Loucy (cell line): Measurements from ENCODE around the gene CASP8.

ENCODE experiments used
- H2AFZ ChIP-seq: fragments of 200-600 bp; sonication (generic); 2 replicates; pipeline ENCODE4 v1.6.0; 2016; ENCODE audit warnings: antibody characterized with exemption, mild to moderate bottlenecking, low read length, moderate library complexity
- H3F3A ChIP-seq: fragments of 200-600 bp; 2 replicates; pipeline ENCODE4 v1.6.0; 2016; ENCODE audit warnings: antibody characterized with exemption, low read depth, mild to moderate bottlenecking
- H3K27me3 ChIP-seq: fragments of 200-600 bp; sonication (generic); 2 replicates; pipeline ENCODE4 v1.6.1; 2014; ENCODE audit warnings: low read length, mild to moderate bottlenecking; ENCODE audit not compliant: insufficient read depth, poor library complexity, severe bottlenecking
- H3K36me3 ChIP-seq: fragments of 200-600 bp; sonication (generic); 2 replicates; pipeline ENCODE4 v1.6.1; 2016; ENCODE audit warnings: low read length; ENCODE audit not compliant: insufficient read depth
- H3K4me1 ChIP-seq: fragments of 200-600 bp; sonication (generic); 2 replicates; pipeline ENCODE4 v1.5.1; 2014; ENCODE audit warnings: low read length, mild to moderate bottlenecking; ENCODE audit not compliant: insufficient read depth, poor library complexity, severe bottlenecking
- H3K4me2 ChIP-seq: fragments of 200-600 bp; sonication (generic); 2 replicates; pipeline ENCODE4 v1.6.0; 2014; ENCODE audit warnings: antibody characterized with exemption, low read length, low read depth, mild to moderate bottlenecking; ENCODE audit not compliant: poor library complexity, severe bottlenecking
- H3K4me3 ChIP-seq: fragments of 200-600 bp; sonication (generic); 2 replicates; pipeline ENCODE4 v1.5.1; 2014; ENCODE audit warnings: low read length, mild to moderate bottlenecking, mixed read lengths; ENCODE audit not compliant: poor library complexity, severe bottlenecking
- H3K79me2 ChIP-seq: fragments of 200-600 bp; sonication (generic); 2 replicates; pipeline ENCODE4 v1.6.1; 2014; ENCODE audit warnings: low read length; ENCODE audit not compliant: insufficient read depth
- H3K9ac ChIP-seq: fragments of 200-600 bp; sonication (generic); 2 replicates; pipeline ENCODE4 v1.6.0; 2014; ENCODE audit warnings: mild to moderate bottlenecking, low read depth, low read length, moderate library complexity; ENCODE audit not compliant: poor library complexity, severe bottlenecking
- H3K9me2 ChIP-seq: fragments of 200-600 bp; sonication (generic); replicated peaks from 2 replicates; pipeline ENCODE4 v1.6.1; 2016; ENCODE audit warnings: low read depth, low read length, mixed read lengths
- H3K9me3 ChIP-seq: fragments of 200-600 bp; sonication (generic); 2 replicates; pipeline ENCODE4 v1.6.1; 2014; ENCODE audit warnings: mild to moderate bottlenecking, antibody characterized with exemption, low read length, low read depth; ENCODE audit not compliant: insufficient read depth
- H4K20me1 ChIP-seq: fragments of 200-600 bp; sonication (generic); 2 replicates; pipeline ENCODE4 v1.6.0; 2014; ENCODE audit warnings: antibody characterized with exemption, low read length, mild to moderate bottlenecking; ENCODE audit not compliant: insufficient read depth, poor library complexity, severe bottlenecking
- EZH2phosphoT487 ChIP-seq: fragments of 200-600 bp; IDR thresholded peaks from 2 replicates; pipeline ENCODE4 v1.6.1; 2018; ENCODE audit warnings: antibody characterized with exemption, mild to moderate bottlenecking, moderate library complexity, borderline replicate concordance
- TF ChIP-seq, protein P1 (sequence below): fragments of 200-600 bp; sonication (generic); conservative IDR thresholded peaks from 2 replicates; pipeline ENCODE4 v1.5.1; 2014; ENCODE audit warnings: mild to moderate bottlenecking, antibody characterized with exemption, low read length

The CASP8 gene

DNA sequence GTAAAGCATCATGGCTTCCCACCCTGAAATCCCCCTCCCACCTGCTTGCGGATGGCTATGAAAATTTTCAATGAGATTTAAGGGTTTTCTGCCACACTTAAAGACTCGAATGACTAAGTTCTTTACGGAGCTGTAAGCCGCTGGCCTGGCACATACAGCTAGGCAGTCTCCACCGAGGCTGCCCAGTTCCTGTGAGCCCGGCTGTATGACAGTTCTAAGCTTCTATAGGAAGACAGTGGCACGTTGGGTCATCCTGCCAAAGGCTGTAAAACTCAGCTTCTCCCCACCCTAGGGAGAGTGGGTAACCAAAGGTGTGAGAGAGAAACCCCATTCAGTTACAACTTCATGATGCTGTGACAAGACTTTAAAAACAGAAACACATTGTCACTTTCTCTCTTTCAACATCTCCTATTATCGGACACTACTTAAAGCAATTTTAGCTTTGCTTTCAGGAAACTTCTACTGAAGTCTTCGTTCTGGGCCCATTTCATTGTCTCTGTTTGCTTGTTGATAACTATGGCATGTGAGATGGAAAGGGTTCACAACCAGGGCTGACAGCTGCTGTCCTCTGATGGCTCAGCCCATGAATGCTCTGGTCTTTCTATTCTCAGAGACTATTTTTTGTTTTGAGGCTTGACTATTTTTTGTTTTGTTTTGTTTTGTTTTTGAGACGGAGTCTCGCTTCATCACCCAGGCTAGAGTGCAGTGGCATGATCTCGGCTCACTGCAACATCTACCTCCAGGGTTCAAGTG, 7.1 kb downstream of the CASP8 start:
- Histone ChIP-seq H4K20me1 (peaks cover 86% of the 10 kb centered on the region), H3K9me3 (no peaks in the 10 kb centered on the region), H3K4me2 (peak overlapping the region; percentile 76), H3K79me2 (peaks cover 100% of the 10 kb centered on the region), H3K27me3 (no peaks in the 10 kb centered on the region), H3F3A (no peaks in the 10 kb centered on the region), H3K4me3 (peak overlapping the region; percentile 50), H3K36me3 (peaks cover 63% of the 10 kb centered on the region; the same call in 1 of the 2 replicates), H2AFZ (no peak overlapping the region), H3K9ac (peak overlapping the region; percentile 15), H3K4me1 (peaks cover 70% of the 10 kb centered on the region), H3K9me2 (no peaks in the 10 kb centered on the region)
- TF ChIP-seq, protein P1, sequence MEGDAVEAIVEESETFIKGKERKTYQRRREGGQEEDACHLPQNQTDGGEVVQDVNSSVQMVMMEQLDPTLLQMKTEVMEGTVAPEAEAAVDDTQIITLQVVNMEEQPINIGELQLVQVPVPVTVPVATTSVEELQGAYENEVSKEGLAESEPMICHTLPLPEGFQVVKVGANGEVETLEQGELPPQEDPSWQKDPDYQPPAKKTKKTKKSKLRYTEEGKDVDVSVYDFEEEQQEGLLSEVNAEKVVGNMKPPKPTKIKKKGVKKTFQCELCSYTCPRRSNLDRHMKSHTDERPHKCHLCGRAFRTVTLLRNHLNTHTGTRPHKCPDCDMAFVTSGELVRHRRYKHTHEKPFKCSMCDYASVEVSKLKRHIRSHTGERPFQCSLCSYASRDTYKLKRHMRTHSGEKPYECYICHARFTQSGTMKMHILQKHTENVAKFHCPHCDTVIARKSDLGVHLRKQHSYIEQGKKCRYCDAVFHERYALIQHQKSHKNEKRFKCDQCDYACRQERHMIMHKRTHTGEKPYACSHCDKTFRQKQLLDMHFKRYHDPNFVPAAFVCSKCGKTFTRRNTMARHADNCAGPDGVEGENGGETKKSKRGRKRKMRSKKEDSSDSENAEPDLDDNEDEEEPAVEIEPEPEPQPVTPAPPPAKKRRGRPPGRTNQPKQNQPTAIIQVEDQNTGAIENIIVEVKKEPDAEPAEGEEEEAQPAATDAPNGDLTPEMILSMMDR = no peak
- no peak for TF ChIP-seq EZH2phosphoT487

DNA sequence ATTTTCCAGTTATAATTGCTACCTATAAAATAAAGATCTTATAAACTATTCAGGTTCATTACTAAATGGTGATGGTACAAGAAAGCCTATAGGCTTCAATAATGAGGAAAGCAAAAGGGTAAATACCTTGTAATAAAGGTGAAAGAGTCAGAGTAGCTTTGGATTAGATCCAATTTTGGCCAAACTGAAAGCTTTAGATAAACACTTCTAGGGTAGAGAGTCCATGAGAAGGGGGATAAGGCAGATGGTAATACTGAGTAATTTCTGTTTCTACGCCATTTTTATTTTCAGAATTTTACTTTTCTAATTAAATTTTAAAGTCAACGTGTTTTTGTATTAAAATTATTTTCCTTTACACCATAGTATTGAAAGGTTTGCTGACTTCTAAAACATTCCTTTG, 9.4 kb downstream of the CASP8 start:
- no peaks in the 10 kb centered on the region for H3K9me3 ChIP-seq
- H3F3A ChIP-seq = no peaks in the 10 kb centered on the region
- H3K36me3 ChIP-seq = peaks cover 86% of the 10 kb centered on the region; the same call in 1 of the 2 replicates
- H3K4me3 ChIP-seq = peak overlapping the region; percentile 30
- peaks cover 47% of the 10 kb centered on the region for H3K4me1 ChIP-seq
- peak overlapping the region; percentile 76 for H3K4me2 ChIP-seq
- no peaks in the 10 kb centered on the region for H3K9me2 ChIP-seq
- TF ChIP-seq, protein P1 = no peak
- TF ChIP-seq EZH2phosphoT487 = no peak
- peaks cover 62% of the 10 kb centered on the region for H4K20me1 ChIP-seq
- H3K27me3 ChIP-seq = no peaks in the 10 kb centered on the region
- H3K79me2 ChIP-seq = peaks cover 84% of the 10 kb centered on the region
- no peak overlapping the region for H2AFZ ChIP-seq
- no peak overlapping the region for H3K9ac ChIP-seq

DNA sequence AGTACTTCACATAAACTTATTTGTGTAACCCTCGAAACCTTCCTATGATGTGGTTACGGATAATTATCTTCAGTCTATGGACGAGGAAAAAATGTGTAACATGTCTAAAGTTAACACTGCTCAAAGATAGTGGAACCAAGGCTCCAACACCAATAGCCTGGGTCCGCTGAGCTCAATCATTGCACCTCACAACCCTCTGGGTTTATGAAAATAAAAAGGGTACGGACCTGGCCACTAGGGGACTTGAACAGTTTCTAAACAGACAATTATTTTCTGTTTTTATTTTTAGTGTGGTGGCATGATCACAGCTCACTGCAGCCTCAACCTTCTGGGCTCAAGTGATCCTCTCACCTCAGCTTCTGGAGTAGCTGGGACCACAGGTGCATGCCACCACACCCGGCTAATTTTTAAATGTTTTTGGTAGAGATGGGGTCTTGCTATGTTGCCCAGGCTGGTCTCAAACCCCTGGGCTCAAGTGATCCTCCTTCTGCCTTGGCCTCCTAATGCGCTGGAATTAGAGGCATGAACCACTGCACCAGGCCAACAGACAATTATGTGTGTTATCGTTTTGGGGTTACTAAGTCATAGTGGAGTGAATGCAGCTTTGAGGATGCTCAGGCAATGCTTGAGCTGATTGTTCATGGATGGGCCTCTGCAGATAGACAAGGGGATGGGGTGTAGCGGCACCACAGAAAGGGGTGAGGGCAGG, 10.1 kb downstream of the CASP8 start:
- Histone ChIP-seq H3K36me3 (peaks cover 92% of the 10 kb centered on the region), H4K20me1 (peaks cover 56% of the 10 kb centered on the region), H3K9ac (no peak overlapping the region)

More for the DNA sequence above, 10.1 kb downstream of the CASP8 start:
- no peak for TF ChIP-seq EZH2phosphoT487
- TF ChIP-seq, protein P1 = peak; percentile 32
- peaks cover 40% of the 10 kb centered on the region for H3K4me1 ChIP-seq
- H3F3A ChIP-seq = no peaks in the 10 kb centered on the region
- H3K27me3 ChIP-seq = no peaks in the 10 kb centered on the region
- H3K9me3 ChIP-seq = no peaks in the 10 kb centered on the region
- H3K9me2 ChIP-seq = no peaks in the 10 kb centered on the region
- peak overlapping the region; percentile 76 for H3K4me2 ChIP-seq
- peak overlapping the region; percentile 11 for H3K4me3 ChIP-seq
- H2AFZ ChIP-seq = no peak overlapping the region
- peaks cover 78% of the 10 kb centered on the region for H3K79me2 ChIP-seq
